ENCODE data around the gene EXOC6B. TPM values are rescaled to one million over a fixed set of nuclear protein-coding genes. Genes with fewer than 3 reads are reported as not detected.

The EXOC6B gene
- 6.3 to 7.7 TPM (median 7.5 TPM) in 5 replicates for total RNA-seq (2022; extraction: Qiagen RNA extraction)

DNA sequence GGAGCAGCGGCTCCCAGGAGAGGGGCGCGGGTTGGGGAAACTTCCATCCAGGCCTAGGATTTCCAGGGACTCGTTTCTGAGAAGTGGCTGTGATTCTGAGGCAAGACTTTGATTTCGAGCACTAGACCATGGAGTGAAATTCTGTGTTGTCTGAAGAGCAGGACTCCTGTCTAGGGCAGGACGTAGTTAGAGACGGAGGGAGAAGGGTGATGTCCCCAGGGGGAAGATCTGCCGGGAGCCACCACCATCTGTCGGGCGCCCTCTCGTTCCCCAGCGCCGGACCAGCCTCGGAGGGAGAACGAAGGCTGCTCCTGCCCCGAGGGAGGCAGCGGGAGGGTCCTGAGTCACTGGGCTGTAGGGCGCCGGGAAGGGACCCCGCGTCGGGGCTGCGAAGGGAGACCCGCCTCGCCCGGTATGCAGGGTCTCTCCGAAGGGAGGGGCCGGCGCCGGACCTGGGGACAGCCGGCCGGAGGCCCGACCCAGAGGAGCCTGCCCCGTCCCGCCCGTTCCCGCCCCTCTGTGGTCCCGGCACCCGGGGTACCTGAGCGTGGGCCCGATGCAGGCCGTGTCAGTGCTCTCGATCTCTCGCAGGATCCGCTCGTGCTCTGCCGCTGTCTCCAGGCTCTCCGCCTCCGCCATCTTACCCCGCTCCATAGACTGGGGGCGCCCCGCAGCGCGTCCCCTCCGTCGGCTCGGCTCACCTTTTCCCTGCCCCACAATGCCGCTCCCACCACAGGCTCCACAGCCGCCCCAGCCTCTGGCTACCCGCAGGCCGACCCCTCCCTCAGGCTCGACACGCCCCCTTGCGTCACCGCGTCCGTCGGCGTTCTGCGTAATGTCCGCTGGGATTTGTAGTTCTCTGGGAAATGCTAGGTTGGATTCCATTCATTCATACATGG lies at the start of gene EXOC6B:
Gene EXOC6B, minus strand, starts transcription at position 777 of the 899 bp plus-strand sequence.

DNA sequence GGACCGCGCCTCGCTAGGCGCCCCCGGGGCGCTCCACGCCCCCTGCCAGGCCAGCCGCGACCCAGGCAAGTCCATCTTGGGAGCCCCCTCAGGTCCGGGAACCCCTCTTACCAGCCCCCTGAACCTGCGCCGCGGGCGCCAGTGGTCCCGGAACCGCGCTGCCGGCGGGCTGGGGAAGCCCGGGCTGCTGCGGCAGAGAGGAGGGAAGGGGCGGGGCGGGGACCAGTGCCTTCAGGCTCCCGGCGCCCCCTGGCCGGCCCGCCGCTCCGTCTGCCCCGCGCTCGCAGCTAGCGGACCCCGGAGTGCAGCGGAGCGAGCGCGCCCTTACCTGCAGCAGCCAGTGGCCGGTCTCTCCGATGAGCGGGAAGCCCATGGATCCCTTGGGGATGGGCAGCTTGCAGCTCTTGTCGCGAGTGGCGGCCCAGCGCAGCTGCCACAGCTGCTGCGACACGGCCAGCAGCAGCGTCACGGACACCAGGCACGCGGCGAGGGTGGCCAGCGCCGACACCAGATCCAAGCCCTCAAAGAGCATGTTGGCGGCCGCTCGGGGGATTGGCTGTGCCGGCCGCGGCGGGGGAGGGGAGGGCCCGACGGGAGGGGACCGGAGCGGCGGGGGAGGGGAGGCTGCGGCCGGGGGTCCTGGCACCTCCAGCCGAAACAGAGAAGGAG lies 678.4 kb downstream of the EXOC6B start, which contains the start of gene CYP26B1:
Gene CYP26B1, minus strand, starts transcription at position 560 of the 669 bp plus-strand sequence. Its CDS starts 28 bp downstream, at position 532.

Other genes with a start within 250 kb of the EXOC6B start
- 90.2 to 141 TPM (median 126 TPM) in 5 replicates for gene SPR, start 61.4 kb upstream of the EXOC6B start, total RNA-seq (2022; extraction: Qiagen RNA extraction)
- gene EMX1, start 91.5 kb upstream of the EXOC6B start, total RNA-seq (2022; extraction: Qiagen RNA extraction): 0.07 to 0.54 TPM (median 0.10 TPM) in 4 of 5 replicates, not detected in the other
- 10.6 to 16.1 TPM (median 14.8 TPM) in 5 replicates for gene SFXN5, start 245.7 kb upstream of the EXOC6B start, total RNA-seq (2022; extraction: Qiagen RNA extraction)

All from A549 treated with Mapracorat at 1 μM for 4 hours (cell line).